Osteoblast (primary cell): Measurements from ENCODE around the gene NAA40. TPM values are rescaled to one million over a fixed set of nuclear protein-coding genes. Genes with fewer than 3 reads are reported as not detected.

ENCODE experiments used
- DNase-seq: peaks from one replicate; pipeline ENCODE4 v3.0.0; 2011; ENCODE audit warnings: low spot score, mixed read lengths; ENCODE audit not compliant: insufficient read length; ENCODE audit errors: missing footprints
- H2AFZ ChIP-seq: 2 replicates; pipeline ENCODE4 v1.6.0; 2011; ENCODE audit warnings: mild to moderate bottlenecking, low read length
- H3K27ac ChIP-seq: 2 replicates; pipeline ENCODE4 v1.5.1; 2011; ENCODE audit warnings: mild to moderate bottlenecking, low read depth, low read length, moderate library complexity
- H3K27me3 ChIP-seq: 2 replicates; pipeline ENCODE4 v1.6.0; 2012; ENCODE audit warnings: mild to moderate bottlenecking, control low read depth, inconsistent platforms, low read length, moderate library complexity; ENCODE audit not compliant: insufficient read depth
- H3K36me3 ChIP-seq: 2 replicates; pipeline ENCODE4 v1.5.1; 2011; ENCODE audit warnings: mild to moderate bottlenecking, low read length, control low read depth, moderate library complexity; ENCODE audit not compliant: insufficient read depth
- H3K4me1 ChIP-seq: 2 replicates; pipeline ENCODE4 v1.5.1; 2011; ENCODE audit warnings: mild to moderate bottlenecking, low read length, control low read depth, moderate library complexity; ENCODE audit not compliant: insufficient read depth
- H3K4me2 ChIP-seq: 2 replicates; pipeline ENCODE4 v1.6.0; 2011; ENCODE audit warnings: mild to moderate bottlenecking, low read length; ENCODE audit not compliant: insufficient read depth
- H3K4me3 ChIP-seq: fragments of 200-600 bp; sonication (generic); 3 replicates; pipeline ENCODE4 v1.5.1; 2012; ENCODE audit warnings: mild to moderate bottlenecking, low read length, inconsistent platforms; ENCODE audit not compliant: insufficient read depth
- H3K79me2 ChIP-seq: 2 replicates; pipeline ENCODE4 v1.6.0; 2012; ENCODE audit warnings: mild to moderate bottlenecking, low read length, control low read depth, inconsistent platforms; ENCODE audit not compliant: insufficient read depth
- H3K9me3 ChIP-seq: 2 replicates; pipeline ENCODE4 v1.5.1; 2011; ENCODE audit warnings: low read depth, low read length, control low read depth
- H4K20me1 ChIP-seq: 2 replicates; pipeline ENCODE4 v1.6.0; 2012; ENCODE audit warnings: mild to moderate bottlenecking, low read length, control low read depth; ENCODE audit not compliant: insufficient read depth
- CTCF ChIP-seq: IDR thresholded peaks from 2 replicates; pipeline ENCODE4 v1.5.1; 2011; ENCODE audit warnings: mild to moderate bottlenecking, low read depth, low read length, moderate library complexity; ENCODE audit errors: extremely low read depth
- total RNA-seq: library from RNA; depleted of rRNA; stranded (reverse); fragments of >200 nt; gene quantifications from 2 replicates; pipeline ENCODE4 v1.2.3, GENCODE V29; 2012

The NAA40 gene
- total RNA-seq, 1 donor: 11.9 TPM

- peaks cover 7% of the 10 kb centered on the region for H4K20me1 ChIP-seq
- H3K27me3 ChIP-seq: no peaks in the 10 kb centered on the region
- peak overlapping the region; percentile 79 for H3K4me2 ChIP-seq
- no peaks in the 10 kb centered on the region for H3K9me3 ChIP-seq
- H3K4me3 ChIP-seq: peak overlapping the region; percentile 69
- H3K79me2 ChIP-seq: no peaks in the 10 kb centered on the region
- H3K4me1 ChIP-seq: peaks cover 20% of the 10 kb centered on the region
- H3K36me3 ChIP-seq: no peaks in the 10 kb centered on the region
- no peak overlapping the region for H3K27ac ChIP-seq
- peak; percentile 44 for TF ChIP-seq CTCF
- no peak overlapping the region for H2AFZ ChIP-seq
- peak; percentile 97 for DNase-seq
Measured at GRCh38 chr11:63915961-63916836, 22.6 kb upstream of the NAA40 start.

GRCh38 chr11:63916837-63917691 is 21.7 kb upstream of the NAA40 start, which contains the start of gene RCOR2:
TSS of gene RCOR2 (minus strand) at chr11:63917164. CDS start at chr11:63916456, 708 bp downstream.
- no peaks in the 10 kb centered on the region for H3K27me3 ChIP-seq
- no peaks in the 10 kb centered on the region for H3K9me3 ChIP-seq
- peak within 1 kb of the TSS; percentile 69 for H3K4me3 ChIP-seq
- H2AFZ ChIP-seq: peak within 1 kb of the TSS; percentile 56
- H3K4me2 ChIP-seq: peak within 1 kb of the TSS; percentile 79
- peaks cover 20% of the 10 kb centered on the region for H3K4me1 ChIP-seq
- H3K36me3 ChIP-seq: no peaks in the 10 kb centered on the region
- no peak within 1 kb of the TSS for H3K27ac ChIP-seq
- no peaks in the 10 kb centered on the region for H3K79me2 ChIP-seq
- H4K20me1 ChIP-seq: peaks cover 7% of the 10 kb centered on the region
- DNase-seq: peak; percentile 99
- no peak for TF ChIP-seq CTCF

- Histone ChIP-seq H3K4me3 (peak overlapping the region; percentile 69), H3K79me2 (no peaks in the 10 kb centered on the region), H3K4me1 (peaks cover 20% of the 10 kb centered on the region), H3K27me3 (no peaks in the 10 kb centered on the region), H4K20me1 (peaks cover 7% of the 10 kb centered on the region), H3K9me3 (no peaks in the 10 kb centered on the region), H3K36me3 (no peaks in the 10 kb centered on the region), H3K4me2 (peak overlapping the region; percentile 79), H2AFZ (peak overlapping the region; percentile 56), H3K27ac (no peak overlapping the region)
- DNase-seq: peak; percentile 97
- TF ChIP-seq CTCF: no peak
Measured at GRCh38 chr11:63917692-63918506, 20.9 kb upstream of the NAA40 start.
